DND-41 (cell line): Measurements from ENCODE around the gene FN3K.

Experiments
- ATAC-seq: fragments of 200-7000 bp; cut with Tn5 transposase; 3 replicates; pipeline ENCODE4 v1.9.1; 2021; ENCODE audit warnings: low read depth; ENCODE audit not compliant: insufficient read depth
- DNase-seq: peaks from one replicate; pipeline ENCODE4 v3.0.0-alpha.2; 2020
- H2AFZ ChIP-seq: 2 replicates; pipeline ENCODE4 v1.6.0; 2012; ENCODE audit warnings: low read depth, low read length
- H3K27ac ChIP-seq: 2 replicates; pipeline ENCODE4 v1.5.1; 2012; ENCODE audit warnings: low read length, inconsistent platforms
- H3K27me3 ChIP-seq: fragments of 200-600 bp; sonication (generic); 2 replicates; pipeline ENCODE4 v1.6.0; 2012; ENCODE audit warnings: low read length, mild to moderate bottlenecking, inconsistent platforms; ENCODE audit not compliant: insufficient read depth, poor library complexity
- H3K36me3 ChIP-seq: 2 replicates; pipeline ENCODE4 v1.5.1; 2012; ENCODE audit warnings: low read length, inconsistent platforms; ENCODE audit not compliant: insufficient read depth
- H3K4me1 ChIP-seq: 2 replicates; pipeline ENCODE4 v1.5.1; 2012; ENCODE audit warnings: mild to moderate bottlenecking, low read length; ENCODE audit not compliant: insufficient read depth
- H3K4me2 ChIP-seq: 2 replicates; pipeline ENCODE4 v1.6.0; 2012; ENCODE audit warnings: mild to moderate bottlenecking, moderate library complexity, low read length, inconsistent platforms; ENCODE audit not compliant: insufficient read depth
- H3K4me3 ChIP-seq, 2 experiments: fragments of 200-600 bp in 1 of 2; shearing (Covaris generic) in 1 of 2; 2 replicates each; pipeline ENCODE4 v1.5.1; 2012 to 2016; ENCODE audit warnings: inconsistent platforms in 2 of 2, low read length in 2 of 2, mild to moderate bottlenecking in 2 of 2, low read depth in 1 of 2, moderate library complexity in 1 of 2
- H3K79me2 ChIP-seq: 2 replicates; pipeline ENCODE4 v1.6.0; 2012; ENCODE audit warnings: low read length, inconsistent platforms; ENCODE audit not compliant: insufficient read depth
- H3K9ac ChIP-seq: 2 replicates; pipeline ENCODE4 v1.6.0; 2012; ENCODE audit warnings: low read depth, mild to moderate bottlenecking, inconsistent platforms, low read length, moderate library complexity
- H3K9me3 ChIP-seq: 2 replicates; pipeline ENCODE4 v1.5.1; 2012; ENCODE audit warnings: low read length, moderate library complexity, mild to moderate bottlenecking, inconsistent platforms; ENCODE audit not compliant: insufficient read depth, severe bottlenecking
- H4K20me1 ChIP-seq: 2 replicates; pipeline ENCODE4 v1.6.0; 2012; ENCODE audit warnings: low read length; ENCODE audit not compliant: insufficient read depth
- CTCF ChIP-seq: IDR thresholded peaks from 2 replicates; pipeline ENCODE4 v1.5.1; 2012; ENCODE audit warnings: borderline replicate concordance, low read length, moderate library complexity, mild to moderate bottlenecking; ENCODE audit not compliant: poor library complexity, severe bottlenecking; ENCODE audit errors: extremely low read depth
- EZH2 ChIP-seq: IDR thresholded peaks from 3 replicates; pipeline ENCODE4 v1.6.1; 2012; ENCODE audit warnings: borderline replicate concordance, low read depth, mild to moderate bottlenecking, moderate library complexity, low read length, inconsistent platforms; ENCODE audit not compliant: severe bottlenecking

FN3K gene

GRCh38 chr17:82687871-82688270 is 47.5 kb upstream of the FN3K start:
- H3K4me2 ChIP-seq: no peak overlapping the region
- H3K9ac ChIP-seq: no peak overlapping the region
- TF ChIP-seq CTCF: no peak
- TF ChIP-seq EZH2: no peak
- H3K4me3 ChIP-seq: no peak overlapping the region
- H4K20me1 ChIP-seq: no peaks in the 10 kb centered on the region
- no peak for ATAC-seq
- no peak overlapping the region for H3K27ac ChIP-seq
- no peaks in the 10 kb centered on the region for H3K4me1 ChIP-seq
- no peaks in the 10 kb centered on the region for H3K27me3 ChIP-seq
- no peaks in the 10 kb centered on the region for H3K36me3 ChIP-seq
- no peaks in the 10 kb centered on the region for H3K79me2 ChIP-seq
- H2AFZ ChIP-seq: no peak overlapping the region
- DNase-seq: no peak
- H3K9me3 ChIP-seq: no peaks in the 10 kb centered on the region

- ATAC-seq (no peak), DNase-seq (no peak)
- no peak for TF ChIP-seq EZH2
- no peak for TF ChIP-seq CTCF
- Histone ChIP-seq H3K27ac (no peak overlapping the region), H3K9me3 (peaks cover 1% of the 10 kb centered on the region), H4K20me1 (no peaks in the 10 kb centered on the region), H3K36me3 (no peaks in the 10 kb centered on the region), H3K4me2 (no peak overlapping the region), H3K4me1 (no peaks in the 10 kb centered on the region), H3K79me2 (no peaks in the 10 kb centered on the region), H3K4me3 (no peak overlapping the region), H2AFZ (no peak overlapping the region), H3K9ac (no peak overlapping the region), H3K27me3 (no peaks in the 10 kb centered on the region)
Observed at GRCh38 chr17:82689077-82689476, 46.3 kb upstream of the FN3K start.

- TF ChIP-seq EZH2 (no peak), CTCF (no peak)
- H3K27me3 ChIP-seq: no peaks in the 10 kb centered on the region
- H2AFZ ChIP-seq: no peak overlapping the region
- ATAC-seq: no peak
- DNase-seq: no peak
- no peak overlapping the region for H3K9ac ChIP-seq
- H4K20me1 ChIP-seq: no peaks in the 10 kb centered on the region
- no peak overlapping the region for H3K27ac ChIP-seq
- no peak overlapping the region for H3K4me3 ChIP-seq
- H3K36me3 ChIP-seq: no peaks in the 10 kb centered on the region
- H3K4me2 ChIP-seq: no peak overlapping the region
- H3K9me3 ChIP-seq: peaks cover 15% of the 10 kb centered on the region
- H3K79me2 ChIP-seq: no peaks in the 10 kb centered on the region
- H3K4me1 ChIP-seq: no peaks in the 10 kb centered on the region
Observed at GRCh38 chr17:82690786-82691489, 44.5 kb upstream of the FN3K start.

DNA sequence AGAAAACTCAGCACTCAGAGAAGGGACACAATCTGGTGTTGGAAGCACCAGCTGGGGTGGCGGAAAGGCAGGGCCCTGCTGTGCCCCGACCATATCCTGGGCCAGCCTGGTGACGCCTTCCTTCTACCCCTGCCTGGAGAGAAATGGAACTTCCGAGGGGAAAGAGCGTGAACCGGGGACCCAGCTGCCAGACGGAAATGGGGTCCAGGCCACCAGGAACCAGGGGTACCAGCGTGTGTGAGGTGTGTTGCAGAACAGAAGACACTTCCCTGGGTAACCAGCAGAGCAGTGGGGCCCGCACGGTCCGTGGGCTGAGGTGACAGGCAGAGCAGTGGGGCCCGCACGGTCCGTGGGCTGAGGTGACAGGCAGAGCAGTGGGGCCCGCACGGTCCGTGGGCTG is 43.7 kb upstream of the FN3K start:
- H2AFZ ChIP-seq: no peak overlapping the region
- no peaks in the 10 kb centered on the region for H3K79me2 ChIP-seq
- DNase-seq (no peak), ATAC-seq (no peak)
- no peaks in the 10 kb centered on the region for H4K20me1 ChIP-seq
- H3K4me3 ChIP-seq: no peak overlapping the region
- no peak overlapping the region for H3K9ac ChIP-seq
- H3K4me1 ChIP-seq: no peaks in the 10 kb centered on the region
- TF ChIP-seq CTCF: no peak
- no peak for TF ChIP-seq EZH2
- no peak overlapping the region for H3K27ac ChIP-seq
- H3K27me3 ChIP-seq: no peaks in the 10 kb centered on the region
- no peak overlapping the region for H3K4me2 ChIP-seq
- no peaks in the 10 kb centered on the region for H3K36me3 ChIP-seq
- H3K9me3 ChIP-seq: peaks cover 18% of the 10 kb centered on the region
